ENCODE measurements around the gene PDSS2. TPM values are rescaled to one million over a fixed set of nuclear protein-coding genes. Genes with fewer than 3 reads are reported as not detected.
"Not testable (repeated sequence)": the region's sequence is repeated elsewhere in the genome, so short reads cannot be mapped to it uniquely, and the experiment has no call there.

Gene PDSS2
- total and polyA plus RNA-seq, 11 donors: 7.2 to 24.4 (median 14.4) TPM

- TF ChIP-seq CTCF (IDR thresholded peaks at IDR 0.05) (no peak), POLR2A (IDR thresholded peaks at IDR 0.05) (no peak)
- no peaks in the 10 kb centered on the region for H3K4me1 ChIP-seq
- no peaks in the 10 kb centered on the region for H3K9me3 ChIP-seq
- ATAC-seq (no peak), DNase-seq (no peak)
- no peaks in the 10 kb centered on the region for H3K36me3 ChIP-seq
- no peak overlapping the region for H3K4me3 ChIP-seq
- H3K27ac ChIP-seq: no peak overlapping the region
- no peaks in the 10 kb centered on the region for H3K27me3 ChIP-seq
- WGBS, 4 donors: 44 to 52% (median 50%) methylated on average over 1 of the region's 1 CpG
- intact Hi-C loops (cut with DNase I): no loop called here
These were observed 174.6 kb downstream of the PDSS2 start for GRCh38 chr6:107284805-107285204.

- no peak overlapping the region for H3K27ac ChIP-seq
- no peaks in the 10 kb centered on the region for H3K27me3 ChIP-seq
- no peaks in the 10 kb centered on the region for H3K9me3 ChIP-seq
- no peak overlapping the region for H3K4me3 ChIP-seq
- 92 to 99% (median 96%) methylated on average over 2 of the region's 2 CpGs for WGBS, 4 donors
- no peaks in the 10 kb centered on the region for H3K4me1 ChIP-seq
- no peak for DNase-seq
- ATAC-seq: no peak
- TF ChIP-seq POLR2A (IDR thresholded peaks at IDR 0.05) (no peak), CTCF (IDR thresholded peaks at IDR 0.05) (no peak)
- intact Hi-C loops (cut with DNase I): no loop called here
- H3K36me3 ChIP-seq: no peaks in the 10 kb centered on the region
These were observed 178.6 kb downstream of the PDSS2 start for GRCh38 chr6:107280791-107281190.

- WGBS, 4 donors: 94 to 97% (median 96%) methylated on average over 7 of the region's 7 CpGs
- H3K36me3 ChIP-seq; H3K27ac ChIP-seq; H3K4me1 ChIP-seq; H3K9me3 ChIP-seq; H3K4me3 ChIP-seq; H3K27me3 ChIP-seq; ATAC-seq; intact Hi-C loops (cut with DNase I); DNase-seq: not testable (repeated sequence)
These were observed 179.4 kb downstream of the PDSS2 start for GRCh38 chr6:107280001-107280400.

GRCh38 chr6:107275330-107275865, 184.0 kb downstream of the PDSS2 start:
- Histone ChIP-seq H3K4me1 (peaks cover 0 to 7% (median 0%) of the 10 kb centered on the region in 12 donors), H3K4me3 (no peak overlapping the region), H3K36me3 (peaks cover 0 to 12% (median 0%) of the 10 kb centered on the region in 9 donors), H3K27me3 (no peaks in the 10 kb centered on the region), H3K9me3 (no peaks in the 10 kb centered on the region), H3K27ac (no peak overlapping the region)
- 54 to 64% (median 55%) methylated on average over 2 of the region's 2 CpGs for WGBS, 4 donors
- DNase-seq (peak in 1 of 5 donors; percentile 33), ATAC-seq (peak; percentile 55 to 95 (median 74))
- no peak for TF ChIP-seq POLR2A (IDR thresholded peaks at IDR 0.05)
- no peak for TF ChIP-seq CTCF (IDR thresholded peaks at IDR 0.05)
- intact Hi-C loops (cut with DNase I): no loop called here

GRCh38 chr6:107274288-107274687, 185.1 kb downstream of the PDSS2 start:
- 83 to 100% (median 95%) methylated on average over 1 of the region's 1 CpG for WGBS, 4 donors
- peaks cover 0 to 12% (median 0%) of the 10 kb centered on the region in 9 donors for H3K36me3 ChIP-seq
- H3K9me3 ChIP-seq: no peaks in the 10 kb centered on the region
- no peak overlapping the region for H3K27ac ChIP-seq
- H3K4me3 ChIP-seq: no peak overlapping the region
- H3K4me1 ChIP-seq: peaks cover 0 to 7% (median 0%) of the 10 kb centered on the region in 12 donors
- intact Hi-C loops (cut with DNase I): no loop called here
- DNase-seq: no peak
- ATAC-seq: no peak
- TF ChIP-seq POLR2A (IDR thresholded peaks at IDR 0.05) (no peak), CTCF (IDR thresholded peaks at IDR 0.05) (no peak)
- no peaks in the 10 kb centered on the region for H3K27me3 ChIP-seq

Measured in heart left ventricle (tissue), 16 donors.